ENCODE results near the gene PANK4.

Gene PANK4

GRCh38 chr1:2476061-2476999, 50.1 kb downstream of the PANK4 start, which contains the start of gene PLCH2:
Gene PLCH2, plus strand, starts transcription at chr1:2476289. Its CDS starts 300 bp downstream, at chr1:2476589.
- no peak for DNase-seq (ENCODE audit: low read depth)

GRCh38 chr1:2475571-2475970, 50.8 kb downstream of the PANK4 start:
- no peak for DNase-seq (ENCODE audit: low read depth)

GRCh38 chr1:2474933-2475371, 51.4 kb downstream of the PANK4 start:
- DNase-seq (ENCODE audit: low read depth): no peak

GRCh38 chr1:2474104-2474844, 52.1 kb downstream of the PANK4 start:
- DNase-seq (ENCODE audit: low read depth): no peak

GRCh38 chr1:2473198-2473597, 53.2 kb downstream of the PANK4 start:
- DNase-seq (ENCODE audit: low read depth): no peak

GRCh38 chr1:2472561-2473177, 53.7 kb downstream of the PANK4 start:
- no peak for DNase-seq (ENCODE audit: low read depth)

GRCh38 chr1:2472109-2472508, 54.3 kb downstream of the PANK4 start:
- no peak for DNase-seq (ENCODE audit: low read depth)

- DNase-seq (ENCODE audit: low read depth): no peak
Observed at GRCh38 chr1:2471587-2472001, 54.8 kb downstream of the PANK4 start.

GRCh38 chr1:2471159-2471471, 55.3 kb downstream of the PANK4 start:
- no peak for DNase-seq (ENCODE audit: low read depth)

GRCh38 chr1:2470290-2471158, 55.9 kb downstream of the PANK4 start:
- DNase-seq (ENCODE audit: low read depth): no peak

GRCh38 chr1:2469103-2469940, 57.1 kb downstream of the PANK4 start:
- DNase-seq (ENCODE audit: low read depth): no peak

GRCh38 chr1:2468540-2468939, 57.9 kb downstream of the PANK4 start:
- DNase-seq (ENCODE audit: low read depth): no peak

GRCh38 chr1:2468041-2468472, 58.3 kb downstream of the PANK4 start:
- no peak for DNase-seq (ENCODE audit: low read depth)

GRCh38 chr1:2466958-2467554, 59.3 kb downstream of the PANK4 start:
- DNase-seq (ENCODE audit: low read depth): no peak

- no peak for DNase-seq (ENCODE audit: low read depth)
Observed at GRCh38 chr1:2466270-2466665, 60.1 kb downstream of the PANK4 start.

- no peak for DNase-seq (ENCODE audit: low read depth)
Observed at GRCh38 chr1:2465371-2466269, 60.8 kb downstream of the PANK4 start.

- DNase-seq (ENCODE audit: low read depth): no peak
Observed at GRCh38 chr1:2463396-2463795, 63.0 kb downstream of the PANK4 start.

- no peak for DNase-seq (ENCODE audit: low read depth)
Observed at GRCh38 chr1:2462819-2463218, 63.6 kb downstream of the PANK4 start.
